ENCODE results near the gene GTF3C4.

DNA sequence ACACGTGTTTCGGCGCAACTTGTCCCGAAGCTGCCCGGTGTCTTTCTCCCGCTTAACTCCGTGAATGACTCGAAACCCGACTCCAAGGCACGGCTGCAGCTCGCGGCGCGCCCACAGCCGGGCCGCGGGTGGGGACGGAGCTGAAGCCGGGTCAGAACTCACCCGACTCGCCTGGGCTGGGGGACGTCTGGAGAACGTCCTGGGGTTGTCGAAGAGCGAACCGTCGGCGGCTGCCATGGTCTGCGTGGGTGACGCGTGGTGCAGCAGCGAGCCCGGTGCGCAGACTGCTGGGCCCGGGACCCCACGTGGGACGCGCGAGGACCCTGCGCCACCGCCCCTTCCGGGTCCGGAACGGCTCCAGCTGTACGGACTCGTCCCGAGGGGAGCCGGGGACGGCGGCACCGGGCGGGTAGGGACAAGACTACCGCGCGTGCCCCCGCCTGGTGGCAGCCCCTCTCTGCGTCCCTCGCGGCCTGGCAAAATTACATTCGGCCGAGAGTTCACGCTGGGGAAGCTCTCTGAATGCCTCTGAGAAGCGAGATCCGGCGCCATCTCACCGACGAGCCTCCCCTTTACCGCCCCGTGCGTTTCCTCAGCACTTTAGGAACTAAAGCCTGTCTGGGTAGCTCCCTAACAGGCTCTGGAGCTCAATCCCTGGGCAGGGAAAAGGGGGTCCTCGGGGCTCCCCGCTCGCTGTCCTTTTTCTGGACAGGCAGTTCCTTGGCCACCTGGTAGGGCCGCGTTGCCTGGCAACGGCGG, 387 bp upstream of the GTF3C4 start, which contains the start of gene DDX31:
- TF ChIP-seq EP300 (IDR thresholded peaks at IDR 0.05; ENCODE audit: borderline replicate concordance in 1 of 2, low read depth in 2 of 2, low read length in 2 of 2) (no peak), POLR2A (IDR thresholded peaks at IDR 0.05; ENCODE audit: control extremely low read depth in 1 of 2, low read depth in 2 of 2, low read length in 2 of 2) (peak in 1 of 2 experiments; percentile 54), SUZ12 (IDR thresholded peaks at IDR 0.05; ENCODE audit: low read length) (no peak), SIX5 (IDR thresholded peaks at IDR 0.05; ENCODE audit: low read depth, low read length) (no peak), EZH2 (IDR thresholded peaks at IDR 0.05; ENCODE audit: low read depth, low read length, severe bottlenecking) (no peak), POLR2AphosphoS5 (IDR thresholded peaks at IDR 0.05; ENCODE audit: low read depth, low read length) (0 out of 2 replicates have a peak, but pooled peaks have one; percentile 29), KDM5A (IDR thresholded peaks at IDR 0.05; ENCODE audit: low read length) (no peak), CREB1 (IDR thresholded peaks at IDR 0.05) (no peak), JUND (IDR thresholded peaks at IDR 0.05; ENCODE audit: low read length) (no peak), RNF2 (IDR thresholded peaks at IDR 0.05; ENCODE audit: borderline replicate concordance, low read depth, low read length, missing control alignments, poor library complexity, severe bottlenecking) (no peak), POU5F1 (IDR thresholded peaks at IDR 0.05; ENCODE audit: low read depth, low read length) (no peak)
- TF ChIP-seq, protein P1, sequence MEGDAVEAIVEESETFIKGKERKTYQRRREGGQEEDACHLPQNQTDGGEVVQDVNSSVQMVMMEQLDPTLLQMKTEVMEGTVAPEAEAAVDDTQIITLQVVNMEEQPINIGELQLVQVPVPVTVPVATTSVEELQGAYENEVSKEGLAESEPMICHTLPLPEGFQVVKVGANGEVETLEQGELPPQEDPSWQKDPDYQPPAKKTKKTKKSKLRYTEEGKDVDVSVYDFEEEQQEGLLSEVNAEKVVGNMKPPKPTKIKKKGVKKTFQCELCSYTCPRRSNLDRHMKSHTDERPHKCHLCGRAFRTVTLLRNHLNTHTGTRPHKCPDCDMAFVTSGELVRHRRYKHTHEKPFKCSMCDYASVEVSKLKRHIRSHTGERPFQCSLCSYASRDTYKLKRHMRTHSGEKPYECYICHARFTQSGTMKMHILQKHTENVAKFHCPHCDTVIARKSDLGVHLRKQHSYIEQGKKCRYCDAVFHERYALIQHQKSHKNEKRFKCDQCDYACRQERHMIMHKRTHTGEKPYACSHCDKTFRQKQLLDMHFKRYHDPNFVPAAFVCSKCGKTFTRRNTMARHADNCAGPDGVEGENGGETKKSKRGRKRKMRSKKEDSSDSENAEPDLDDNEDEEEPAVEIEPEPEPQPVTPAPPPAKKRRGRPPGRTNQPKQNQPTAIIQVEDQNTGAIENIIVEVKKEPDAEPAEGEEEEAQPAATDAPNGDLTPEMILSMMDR (IDR thresholded peaks at IDR 0.05; ENCODE audit: control extremely low read depth in 1 of 3, insufficient read depth in 1 of 3, low read depth in 1 of 3, low read length in 3 of 3): no peak
- TF ChIP-seq, protein P2, sequence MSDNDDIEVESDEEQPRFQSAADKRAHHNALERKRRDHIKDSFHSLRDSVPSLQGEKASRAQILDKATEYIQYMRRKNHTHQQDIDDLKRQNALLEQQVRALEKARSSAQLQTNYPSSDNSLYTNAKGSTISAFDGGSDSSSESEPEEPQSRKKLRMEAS (IDR thresholded peaks at IDR 0.05): peak; percentile 91

Data from H1 (cell line).